Astrocyte of the spinal cord (primary cell): ENCODE data around the gene PTPRN.

Experiments used
- DNase-seq: peaks from one replicate; pipeline ENCODE4 v3.0.0; 2011; ENCODE audit warnings: low read depth, low spot score
- H3K4me3 ChIP-seq: 2 replicates; pipeline ENCODE4 v1.5.1; 2011; ENCODE audit warnings: low read depth, mild to moderate bottlenecking, low read length, moderate library complexity
- in situ Hi-C: cut with HindIII; loops from 2 replicates; pipeline ENCODE4 v1.10.0; 2017; ENCODE audit warnings: low sequenced_read_pairs
- TF ChIP-seq, protein P1 (sequence below): IDR thresholded peaks from 2 replicates; pipeline ENCODE4 v1.5.1; 2012; ENCODE audit warnings: low read depth, mild to moderate bottlenecking, low read length, inconsistent platforms

PTPRN gene

DNA sequence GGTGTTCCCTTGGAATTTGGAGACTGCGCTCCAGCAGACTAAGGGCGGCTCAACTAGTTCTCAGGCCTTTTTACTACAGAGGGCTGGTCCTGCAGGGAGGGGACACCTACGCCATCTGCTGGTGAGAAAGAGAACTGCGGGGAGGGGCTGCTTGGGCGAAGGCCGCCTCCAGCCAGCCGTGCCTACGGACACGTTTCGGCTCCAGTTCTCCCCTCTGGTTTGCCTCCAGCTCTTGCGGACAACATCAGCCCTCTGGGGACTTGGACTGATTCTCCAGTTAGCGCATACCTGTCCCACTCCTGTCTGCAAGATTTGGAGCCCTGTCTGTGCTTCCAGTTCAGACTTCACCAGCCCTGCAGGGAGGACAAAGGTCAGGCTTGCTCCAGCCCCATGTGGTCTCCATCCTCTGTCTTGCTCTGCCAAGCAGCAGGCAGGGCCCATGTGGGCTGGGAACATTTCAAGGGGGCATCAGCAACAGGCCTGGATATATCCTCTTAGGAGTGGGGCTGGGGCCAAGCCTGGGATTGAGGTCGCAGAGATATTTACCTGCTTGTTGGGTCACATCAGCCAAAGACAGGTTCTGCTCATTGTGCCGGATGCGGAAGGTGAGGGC lies 10.3 kb downstream of the PTPRN start:
- in situ Hi-C loops, result no loop called here
- peak; percentile 67 for DNase-seq
- no peak overlapping the region for H3K4me3 ChIP-seq
- TF ChIP-seq, protein P1, sequence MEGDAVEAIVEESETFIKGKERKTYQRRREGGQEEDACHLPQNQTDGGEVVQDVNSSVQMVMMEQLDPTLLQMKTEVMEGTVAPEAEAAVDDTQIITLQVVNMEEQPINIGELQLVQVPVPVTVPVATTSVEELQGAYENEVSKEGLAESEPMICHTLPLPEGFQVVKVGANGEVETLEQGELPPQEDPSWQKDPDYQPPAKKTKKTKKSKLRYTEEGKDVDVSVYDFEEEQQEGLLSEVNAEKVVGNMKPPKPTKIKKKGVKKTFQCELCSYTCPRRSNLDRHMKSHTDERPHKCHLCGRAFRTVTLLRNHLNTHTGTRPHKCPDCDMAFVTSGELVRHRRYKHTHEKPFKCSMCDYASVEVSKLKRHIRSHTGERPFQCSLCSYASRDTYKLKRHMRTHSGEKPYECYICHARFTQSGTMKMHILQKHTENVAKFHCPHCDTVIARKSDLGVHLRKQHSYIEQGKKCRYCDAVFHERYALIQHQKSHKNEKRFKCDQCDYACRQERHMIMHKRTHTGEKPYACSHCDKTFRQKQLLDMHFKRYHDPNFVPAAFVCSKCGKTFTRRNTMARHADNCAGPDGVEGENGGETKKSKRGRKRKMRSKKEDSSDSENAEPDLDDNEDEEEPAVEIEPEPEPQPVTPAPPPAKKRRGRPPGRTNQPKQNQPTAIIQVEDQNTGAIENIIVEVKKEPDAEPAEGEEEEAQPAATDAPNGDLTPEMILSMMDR, result peak; percentile 99

DNA sequence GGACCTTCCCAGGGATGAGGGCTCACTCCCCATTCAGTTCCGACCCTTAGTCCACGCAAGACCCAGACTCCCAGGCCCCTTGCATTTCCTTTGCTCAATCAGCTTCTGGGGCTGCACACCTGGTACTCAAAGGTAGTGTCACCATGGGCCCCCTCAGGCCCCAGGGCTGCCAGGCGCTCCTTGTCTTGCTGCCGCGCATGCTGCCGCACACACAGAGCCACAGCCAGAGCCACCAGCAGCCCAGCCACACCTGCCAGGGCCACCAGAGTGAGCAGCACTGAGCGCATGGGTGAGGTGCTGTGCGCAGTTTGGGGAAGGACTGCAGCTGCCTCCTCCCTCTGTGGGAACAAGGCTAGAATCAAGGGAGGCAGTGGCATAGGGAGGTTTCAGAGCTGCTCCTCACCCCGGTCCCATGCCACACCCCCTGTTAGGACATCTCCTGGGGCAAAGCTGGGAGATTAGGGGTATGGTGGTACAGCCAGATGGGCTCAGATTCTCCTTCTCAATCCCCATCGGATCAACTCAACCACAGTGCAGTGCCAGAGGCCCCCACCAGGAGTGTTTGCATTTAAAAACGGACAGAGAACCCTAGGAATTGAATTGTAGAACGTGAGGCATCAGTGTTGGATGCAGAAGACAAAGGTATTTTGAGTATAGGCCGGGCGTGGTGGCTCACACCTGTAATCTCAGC lies 11.3 kb downstream of the PTPRN start:
- DNase-seq, result no peak
- TF ChIP-seq, protein P1, result peak; percentile 27
- H3K4me3 ChIP-seq, result no peak overlapping the region
- in situ Hi-C loops, result no loop called here

- H3K4me3 ChIP-seq, result no peak overlapping the region
- in situ Hi-C loops, result no loop called here
- no peak for DNase-seq
- TF ChIP-seq, protein P1, result no peak
These were observed 12.4 kb downstream of the PTPRN start for GRCh38 chr2:219296631-219297391.

GRCh38 chr2:219296142-219296541 lies 13.1 kb downstream of the PTPRN start:
- in situ Hi-C loops, result no loop called here
- TF ChIP-seq, protein P1, result no peak
- DNase-seq, result no peak
- H3K4me3 ChIP-seq, result no peak overlapping the region

GRCh38 chr2:219294356-219295351 lies 14.5 kb downstream of the PTPRN start:
- TF ChIP-seq, protein P1, result peak; percentile 89
- in situ Hi-C loops, result no loop called here
- H3K4me3 ChIP-seq, result peak overlapping the region; percentile 47
- peak; percentile 77 for DNase-seq
